LNCaP clone FGC (cell line): ENCODE measurements around the gene GABBR1.

Experiments
- DNase-seq: peaks from one replicate; pipeline ENCODE4 v3.0.0-alpha.2; 2011; ENCODE audit warnings: low read depth
- H3K4me3 ChIP-seq: 2 replicates; pipeline ENCODE4 v1.5.1; 2011; ENCODE audit warnings: mild to moderate bottlenecking, low read depth, low read length, control low read depth
- TF ChIP-seq, protein P1 (sequence below): IDR thresholded peaks from 2 replicates; pipeline ENCODE4 v1.5.1; 2012; ENCODE audit warnings: mild to moderate bottlenecking; ENCODE audit not compliant: control insufficient read depth, insufficient read depth; ENCODE audit errors: extremely low read depth

GABBR1 gene

GRCh38 chr6:29620630-29621029 is 12.4 kb downstream of the GABBR1 start:
- no peak for DNase-seq

DNA sequence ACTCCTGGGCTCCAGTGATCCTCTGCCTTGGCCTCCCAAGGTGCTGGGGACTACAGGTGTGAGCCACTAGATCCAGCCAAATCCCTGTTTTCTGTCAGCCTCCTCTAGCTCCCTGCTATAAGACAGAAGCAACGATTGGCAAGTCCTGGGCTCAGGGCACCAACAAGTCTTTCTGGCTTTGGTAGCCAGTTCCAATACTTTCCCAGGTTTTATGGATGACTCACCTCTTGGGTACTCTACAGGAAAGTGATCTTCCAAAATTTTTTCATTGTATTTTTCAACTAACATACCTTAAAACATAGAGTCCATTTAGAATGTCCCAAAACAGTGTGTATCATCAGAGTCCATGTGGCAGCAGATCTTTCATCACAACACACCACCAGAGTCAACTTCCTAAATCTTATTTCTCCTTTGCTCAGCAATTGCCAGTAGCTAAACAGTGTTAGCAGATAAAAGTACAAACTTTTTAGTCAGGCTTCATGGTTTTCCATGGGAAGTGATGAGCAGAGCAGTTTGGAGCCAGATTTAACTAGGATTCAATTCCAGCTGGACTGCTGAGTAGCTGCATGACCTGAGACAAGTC is 13.3 kb downstream of the GABBR1 start:
- TF ChIP-seq, protein P1, sequence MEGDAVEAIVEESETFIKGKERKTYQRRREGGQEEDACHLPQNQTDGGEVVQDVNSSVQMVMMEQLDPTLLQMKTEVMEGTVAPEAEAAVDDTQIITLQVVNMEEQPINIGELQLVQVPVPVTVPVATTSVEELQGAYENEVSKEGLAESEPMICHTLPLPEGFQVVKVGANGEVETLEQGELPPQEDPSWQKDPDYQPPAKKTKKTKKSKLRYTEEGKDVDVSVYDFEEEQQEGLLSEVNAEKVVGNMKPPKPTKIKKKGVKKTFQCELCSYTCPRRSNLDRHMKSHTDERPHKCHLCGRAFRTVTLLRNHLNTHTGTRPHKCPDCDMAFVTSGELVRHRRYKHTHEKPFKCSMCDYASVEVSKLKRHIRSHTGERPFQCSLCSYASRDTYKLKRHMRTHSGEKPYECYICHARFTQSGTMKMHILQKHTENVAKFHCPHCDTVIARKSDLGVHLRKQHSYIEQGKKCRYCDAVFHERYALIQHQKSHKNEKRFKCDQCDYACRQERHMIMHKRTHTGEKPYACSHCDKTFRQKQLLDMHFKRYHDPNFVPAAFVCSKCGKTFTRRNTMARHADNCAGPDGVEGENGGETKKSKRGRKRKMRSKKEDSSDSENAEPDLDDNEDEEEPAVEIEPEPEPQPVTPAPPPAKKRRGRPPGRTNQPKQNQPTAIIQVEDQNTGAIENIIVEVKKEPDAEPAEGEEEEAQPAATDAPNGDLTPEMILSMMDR = no peak
- H3K4me3 ChIP-seq = no peak overlapping the region
- no peak for DNase-seq

More at GRCh38 chr6:29620630-29621029, 12.4 kb downstream of the GABBR1 start:
- H3K4me3 ChIP-seq = no peak overlapping the region
- TF ChIP-seq, protein P1 = no peak

DNA sequence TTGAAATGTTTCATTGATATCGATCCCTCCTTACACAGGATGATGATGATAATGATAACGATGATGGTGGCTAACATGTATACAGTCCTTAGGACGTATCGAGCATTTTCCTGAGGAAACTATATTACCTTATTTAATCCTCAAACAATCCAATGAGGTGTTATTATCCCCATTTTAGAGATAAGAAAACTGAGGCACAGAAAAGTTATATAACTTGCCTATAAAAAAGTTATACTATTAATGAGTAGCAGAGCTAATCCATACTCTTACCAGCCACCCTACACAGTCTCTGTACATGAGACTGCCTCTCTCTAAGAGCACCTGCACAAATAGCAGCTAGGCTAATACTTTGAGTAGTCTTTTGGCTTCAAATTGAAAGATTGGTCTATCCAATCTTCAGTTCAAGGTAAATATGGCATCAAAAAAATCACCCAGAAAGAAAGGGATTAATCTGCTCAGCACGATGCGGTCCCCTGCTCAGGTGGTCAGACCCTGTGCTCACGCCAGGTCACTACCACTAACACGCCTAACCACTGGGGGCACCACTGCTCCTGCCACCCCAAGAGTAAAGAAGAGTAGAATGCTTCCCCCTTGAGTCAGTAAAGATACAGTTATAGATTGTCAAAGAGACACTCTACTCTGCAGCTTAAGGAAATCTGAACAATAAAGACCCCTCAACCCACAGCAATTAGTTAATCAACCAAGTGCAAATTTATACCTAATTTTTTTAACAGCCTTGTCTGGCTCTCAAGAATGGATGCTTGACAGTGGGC is 15.0 kb downstream of the GABBR1 start:
- DNase-seq = no peak
- no peak overlapping the region for H3K4me3 ChIP-seq
- TF ChIP-seq, protein P1 = no peak

DNA sequence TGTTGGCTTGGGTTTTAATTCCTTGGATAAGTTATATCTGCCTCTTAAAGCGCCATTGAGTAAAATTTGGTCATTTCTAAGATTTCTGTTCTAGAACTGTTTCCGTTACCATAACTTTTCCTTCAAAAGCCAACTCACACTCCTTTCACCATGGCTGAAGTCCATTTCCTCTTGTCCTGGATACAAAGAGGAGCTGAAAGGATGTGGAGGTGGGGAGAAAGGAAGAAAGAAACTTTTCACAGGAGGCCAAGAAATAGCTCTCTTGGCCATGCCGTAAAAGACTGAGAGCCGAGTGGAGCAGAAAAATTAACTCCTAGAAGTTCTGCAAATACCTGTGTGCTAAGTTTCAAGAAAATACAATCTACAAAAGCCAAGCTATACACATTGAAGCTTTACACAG is 21.6 kb downstream of the GABBR1 start:
- TF ChIP-seq, protein P1 = no peak
- no peak overlapping the region for H3K4me3 ChIP-seq
- no peak for DNase-seq

- H3K4me3 ChIP-seq = no peak overlapping the region
- TF ChIP-seq, protein P1 = no peak
- DNase-seq = no peak
Observed at GRCh38 chr6:29610540-29610939, 22.4 kb downstream of the GABBR1 start.

GRCh38 chr6:29608131-29608530 is 24.9 kb downstream of the GABBR1 start:
- TF ChIP-seq, protein P1 = no peak
- no peak for DNase-seq

GRCh38 chr6:29603930-29604329 is 29.1 kb downstream of the GABBR1 start:
- no peak overlapping the region for H3K4me3 ChIP-seq
- DNase-seq = no peak
- TF ChIP-seq, protein P1 = no peak

More at GRCh38 chr6:29608131-29608530, 24.9 kb downstream of the GABBR1 start:
- no peak overlapping the region for H3K4me3 ChIP-seq
